ENCODE measurements around the gene ADARB2. TPM values are rescaled to one million over a fixed set of nuclear protein-coding genes. Genes with fewer than 3 reads are reported as not detected.

Gene ADARB2
- total RNA-seq, 3 donors from 2014 or later: 0.31 to 4.2 TPM; not detected in 1

GRCh38 chr10:1645896-1646295 is 91.4 kb downstream of the ADARB2 start:
- Histone ChIP-seq H3K4me3 (no peak overlapping the region), H3K9me3 (no peaks in the 10 kb centered on the region), H3K4me1 (ENCODE audit: low read depth) (no peaks in the 10 kb centered on the region), H3K36me3 (ENCODE audit: low read depth) (no peaks in the 10 kb centered on the region)
- no peak for TF ChIP-seq CTCF (IDR thresholded peaks at IDR 0.05)
- no peak for ATAC-seq
- intact Hi-C loops (cut with DNase I, micrococcal nuclease): no loop called here
- DNase-seq: no peak

DNA sequence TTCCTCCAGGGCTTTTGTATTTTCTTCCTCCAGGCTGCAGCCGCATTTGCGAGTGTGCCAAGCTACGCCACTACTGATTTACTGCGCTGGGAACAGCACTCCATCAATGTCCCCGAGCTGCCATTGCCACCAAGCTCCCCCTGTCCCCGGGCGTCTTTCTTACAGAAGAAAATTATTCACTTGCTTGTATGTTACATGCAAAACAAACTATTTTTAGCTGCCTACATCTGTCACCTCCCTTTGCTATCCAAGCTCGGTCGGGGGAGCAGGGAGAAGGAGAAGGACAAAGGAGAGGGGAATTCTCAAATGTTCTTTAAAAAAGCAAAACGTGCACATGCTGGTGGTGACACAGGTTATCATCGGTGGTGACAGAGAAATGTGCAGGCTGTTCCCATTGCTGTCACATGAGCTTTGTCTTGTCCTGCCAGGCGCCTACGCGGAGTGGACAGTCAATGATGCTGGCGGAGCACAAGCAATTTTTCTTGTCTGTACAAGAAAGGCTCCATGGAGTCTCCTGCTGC is 93.1 kb downstream of the ADARB2 start:
- intact Hi-C loops (cut with DNase I, micrococcal nuclease): no loop called here
- Histone ChIP-seq H3K9me3 (no peaks in the 10 kb centered on the region), H3K4me3 (no peak overlapping the region), H3K4me1 (ENCODE audit: low read depth) (no peaks in the 10 kb centered on the region), H3K36me3 (ENCODE audit: low read depth) (no peaks in the 10 kb centered on the region)
- ATAC-seq (no peak), DNase-seq (no peak)
- no peak for TF ChIP-seq CTCF (IDR thresholded peaks at IDR 0.05)

DNA sequence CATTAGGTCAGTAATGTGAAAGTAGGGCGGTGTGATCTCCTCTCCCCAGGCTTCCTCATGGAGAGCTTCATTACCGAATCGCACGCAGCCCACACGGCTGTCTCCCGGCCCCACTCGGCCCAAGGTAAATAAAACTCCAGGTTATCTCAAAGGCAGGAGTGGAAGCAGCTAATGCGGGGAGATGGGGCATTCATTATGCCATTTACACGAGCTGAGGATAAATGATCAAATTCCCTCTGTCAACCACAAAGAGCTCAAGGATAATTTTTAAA is 93.5 kb downstream of the ADARB2 start:
- H3K4me3 ChIP-seq: no peak overlapping the region

DNA sequence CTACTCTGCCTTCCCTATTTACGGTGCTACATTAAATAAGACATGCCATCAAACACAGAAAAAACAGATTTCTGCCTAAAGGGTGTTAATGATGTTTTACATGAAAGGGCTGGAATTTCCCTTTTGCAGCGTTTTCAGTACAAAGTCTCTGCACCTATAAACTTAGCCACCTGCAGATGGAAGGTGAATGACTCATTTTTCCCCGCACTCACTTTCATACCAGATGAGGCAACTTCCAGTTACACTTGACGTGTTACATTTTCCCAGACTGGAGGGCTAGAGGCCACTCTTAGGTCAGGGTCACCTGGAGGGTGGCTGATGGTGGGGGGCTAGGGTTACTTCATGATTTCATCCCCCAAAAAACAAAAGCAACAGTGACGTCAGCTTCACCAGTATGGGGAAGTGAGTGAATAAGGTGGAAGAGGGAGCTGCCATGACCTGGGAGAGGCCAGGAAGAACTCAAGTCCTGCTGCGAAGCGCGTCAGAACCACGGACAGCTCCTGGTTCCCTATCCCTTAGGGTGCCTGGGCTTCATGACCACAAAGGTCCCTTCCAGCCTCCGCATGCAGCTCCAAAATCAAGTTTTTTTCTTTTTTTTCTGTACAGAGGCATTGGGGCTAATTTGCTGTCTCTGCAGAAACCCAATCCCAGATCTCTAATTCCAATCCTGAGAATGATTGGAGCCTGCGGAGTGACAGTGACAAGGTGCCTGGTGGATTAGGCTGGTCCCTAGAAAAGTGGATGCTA is 94.0 kb downstream of the ADARB2 start:
- Histone ChIP-seq H3K4me1 (ENCODE audit: low read depth) (no peaks in the 10 kb centered on the region), H3K9me3 (no peaks in the 10 kb centered on the region), H3K36me3 (ENCODE audit: low read depth) (no peaks in the 10 kb centered on the region), H3K4me3 (no peak overlapping the region)
- intact Hi-C loops (cut with DNase I, micrococcal nuclease): no loop called here
- DNase-seq (peak in 1 of 3 donors; percentile 21), ATAC-seq (no peak)
- no peak for TF ChIP-seq CTCF (IDR thresholded peaks at IDR 0.05)

More for the DNA sequence above, 93.5 kb downstream of the ADARB2 start:
- Histone ChIP-seq H3K4me1 (ENCODE audit: low read depth) (no peaks in the 10 kb centered on the region), H3K9me3 (no peaks in the 10 kb centered on the region), H3K36me3 (ENCODE audit: low read depth) (no peaks in the 10 kb centered on the region)
- DNase-seq (no peak), ATAC-seq (no peak)
- TF ChIP-seq CTCF (IDR thresholded peaks at IDR 0.05): no peak
- intact Hi-C loops (cut with DNase I, micrococcal nuclease): no loop called here

- no peak for ATAC-seq
- no peak for TF ChIP-seq CTCF (IDR thresholded peaks at IDR 0.05)
- no peak for DNase-seq
- H3K4me3 ChIP-seq: no peak overlapping the region
- H3K9me3 ChIP-seq: no peaks in the 10 kb centered on the region
- intact Hi-C loops (cut with DNase I, micrococcal nuclease): no loop called here
- H3K36me3 ChIP-seq (ENCODE audit: low read depth): no peaks in the 10 kb centered on the region
- H3K4me1 ChIP-seq (ENCODE audit: low read depth): no peaks in the 10 kb centered on the region
These were observed 94.6 kb downstream of the ADARB2 start for GRCh38 chr10:1642600-1643160.
